HG02943 (cell line): Measurements from ENCODE around the gene PCDHGB4.
A peak's percentile ranks its signal among the peaks of the same experiment; 100 is the strongest.
"Not testable (repeated sequence)": the region's sequence is repeated elsewhere in the genome, so short reads cannot be mapped to it uniquely, and the experiment has no call there.

Experiments
- ATAC-seq: cut with Tn5 transposase; IDR thresholded peaks from one replicate; pipeline ENCODE4 v1.9.1; 2021; ENCODE audit warnings: mild to moderate bottlenecking, low read depth, moderate library complexity; ENCODE audit not compliant: unreplicated experiment

PCDHGB4 gene

DNA sequence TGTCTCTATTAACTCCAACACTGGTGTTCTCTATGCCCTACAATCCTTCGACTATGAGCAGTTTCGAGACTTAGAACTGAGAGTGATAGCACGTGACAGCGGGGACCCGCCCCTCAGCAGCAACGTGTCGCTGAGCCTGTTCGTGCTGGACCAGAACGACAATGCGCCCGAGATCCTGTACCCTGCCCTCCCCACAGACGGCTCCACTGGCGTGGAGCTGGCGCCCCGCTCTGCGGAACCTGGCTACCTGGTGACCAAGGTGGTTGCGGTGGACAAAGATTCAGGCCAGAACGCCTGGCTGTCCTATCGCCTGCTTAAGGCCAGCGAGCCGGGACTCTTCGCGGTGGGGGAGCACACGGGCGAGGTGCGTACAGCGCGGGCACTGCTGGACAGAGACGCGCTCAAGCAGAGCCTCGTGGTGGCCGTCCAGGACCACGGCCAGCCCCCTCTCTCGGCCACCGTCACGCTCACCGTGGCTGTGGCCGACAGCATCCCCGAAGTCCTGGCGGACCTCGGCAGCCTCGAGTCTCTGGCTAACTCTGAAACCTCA is 35.3 kb downstream of the PCDHGB4 start:
- no peak for ATAC-seq

GRCh38 chr5:141427783-141428426 is 40.4 kb downstream of the PCDHGB4 start:
- ATAC-seq: no peak

- ATAC-seq: peak; percentile 66
These were observed 43.0 kb downstream of the PCDHGB4 start, which contains the start of gene PCDHGA12 for GRCh38 chr5:141430332-141431113. Gene PCDHGA12, plus strand, starts transcription at chr5:141430507. Its CDS starts 253 bp downstream, at chr5:141430760.

GRCh38 chr5:141431286-141431685 is 43.8 kb downstream of the PCDHGB4 start:
- peak; percentile 42 for ATAC-seq

DNA sequence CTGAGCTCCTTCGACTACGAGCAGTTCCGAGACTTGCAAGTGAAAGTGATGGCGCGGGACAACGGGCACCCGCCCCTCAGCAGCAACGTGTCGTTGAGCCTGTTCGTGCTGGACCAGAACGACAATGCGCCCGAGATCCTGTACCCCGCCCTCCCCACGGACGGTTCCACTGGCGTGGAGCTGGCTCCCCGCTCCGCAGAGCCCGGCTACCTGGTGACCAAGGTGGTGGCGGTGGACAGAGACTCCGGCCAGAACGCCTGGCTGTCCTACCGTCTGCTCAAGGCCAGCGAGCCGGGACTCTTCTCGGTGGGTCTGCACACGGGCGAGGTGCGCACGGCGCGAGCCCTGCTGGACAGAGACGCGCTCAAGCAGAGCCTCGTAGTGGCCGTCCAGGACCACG is 44.8 kb downstream of the PCDHGB4 start:
- ATAC-seq: not testable (repeated sequence)

GRCh38 chr5:141432726-141433125 is 45.2 kb downstream of the PCDHGB4 start:
- not testable (repeated sequence) for ATAC-seq

GRCh38 chr5:141434006-141434405 is 46.5 kb downstream of the PCDHGB4 start:
- no peak for ATAC-seq

- no peak for ATAC-seq
These were observed 49.7 kb downstream of the PCDHGB4 start for GRCh38 chr5:141437221-141437620.

DNA sequence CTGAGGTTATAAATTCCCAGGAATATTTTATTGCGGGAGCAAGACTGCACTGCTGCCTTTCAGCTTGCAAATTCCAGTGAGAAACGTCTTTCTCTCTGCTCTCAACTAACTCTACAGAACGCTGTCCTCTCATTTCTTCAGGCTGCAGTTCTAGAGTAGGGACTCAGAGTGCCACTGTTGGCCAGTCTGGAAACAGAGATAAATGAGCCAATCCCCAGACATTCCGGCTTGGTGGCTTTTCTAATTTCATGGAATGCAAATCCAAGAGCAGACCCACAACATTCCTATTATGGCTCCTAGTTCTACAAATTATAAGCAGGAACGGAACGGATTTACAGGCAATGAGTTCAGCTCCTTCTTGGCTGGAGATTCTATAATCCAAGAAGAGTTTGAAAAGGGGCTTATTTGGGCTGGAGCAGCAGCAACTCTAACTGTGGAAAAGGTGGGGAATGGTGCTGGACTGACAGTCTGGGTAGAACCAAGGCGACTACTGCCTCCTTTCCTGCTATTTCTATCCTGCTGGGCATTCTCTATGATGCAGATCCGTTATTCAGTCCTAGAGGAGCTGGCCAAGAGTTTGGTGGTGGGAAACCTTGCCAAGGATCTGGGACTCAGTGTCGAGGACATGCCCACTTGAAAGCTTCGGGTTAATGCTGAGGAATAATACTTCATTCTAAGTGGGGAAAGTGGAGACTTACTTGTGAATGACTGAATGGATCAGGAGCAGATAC is 52.1 kb downstream of the PCDHGB4 start:
- no peak for ATAC-seq
